GM12875 (cell line): ENCODE results near the gene LMO7.

Experiments
- H3K4me3 ChIP-seq: one replicate; pipeline ENCODE4 v1.5.1; 2011; ENCODE audit warnings: low read depth, low read length, control low read depth
- TF ChIP-seq, protein P1 (sequence below): IDR thresholded peaks from 2 replicates; pipeline ENCODE4 v1.5.1; 2011; ENCODE audit warnings: low read depth, mild to moderate bottlenecking, control low read depth, inconsistent platforms, low read length, moderate library complexity, borderline replicate concordance; ENCODE audit not compliant: insufficient read depth

The LMO7 gene

DNA sequence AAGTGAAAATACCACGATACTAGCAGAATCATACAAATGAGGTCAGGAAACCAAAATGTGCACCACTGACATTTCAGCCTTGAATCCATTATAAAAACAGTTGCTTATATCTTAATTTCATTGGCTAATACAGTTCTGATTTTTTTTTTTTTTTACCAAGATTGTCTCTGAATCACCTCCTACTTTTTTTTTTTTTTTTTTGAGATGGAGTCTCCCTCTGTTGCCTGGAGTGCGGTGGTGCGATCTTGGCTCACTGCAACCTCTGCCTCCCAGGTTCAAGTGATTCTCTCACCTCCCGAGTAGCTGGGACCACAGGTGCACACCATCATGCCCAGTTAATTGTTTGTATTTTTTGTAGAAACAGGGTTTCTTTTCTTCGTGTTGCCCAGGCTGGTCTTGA lies 270.2 kb downstream of the LMO7 start:
- no peak overlapping the region for H3K4me3 ChIP-seq
- TF ChIP-seq, protein P1, sequence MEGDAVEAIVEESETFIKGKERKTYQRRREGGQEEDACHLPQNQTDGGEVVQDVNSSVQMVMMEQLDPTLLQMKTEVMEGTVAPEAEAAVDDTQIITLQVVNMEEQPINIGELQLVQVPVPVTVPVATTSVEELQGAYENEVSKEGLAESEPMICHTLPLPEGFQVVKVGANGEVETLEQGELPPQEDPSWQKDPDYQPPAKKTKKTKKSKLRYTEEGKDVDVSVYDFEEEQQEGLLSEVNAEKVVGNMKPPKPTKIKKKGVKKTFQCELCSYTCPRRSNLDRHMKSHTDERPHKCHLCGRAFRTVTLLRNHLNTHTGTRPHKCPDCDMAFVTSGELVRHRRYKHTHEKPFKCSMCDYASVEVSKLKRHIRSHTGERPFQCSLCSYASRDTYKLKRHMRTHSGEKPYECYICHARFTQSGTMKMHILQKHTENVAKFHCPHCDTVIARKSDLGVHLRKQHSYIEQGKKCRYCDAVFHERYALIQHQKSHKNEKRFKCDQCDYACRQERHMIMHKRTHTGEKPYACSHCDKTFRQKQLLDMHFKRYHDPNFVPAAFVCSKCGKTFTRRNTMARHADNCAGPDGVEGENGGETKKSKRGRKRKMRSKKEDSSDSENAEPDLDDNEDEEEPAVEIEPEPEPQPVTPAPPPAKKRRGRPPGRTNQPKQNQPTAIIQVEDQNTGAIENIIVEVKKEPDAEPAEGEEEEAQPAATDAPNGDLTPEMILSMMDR: no peak

DNA sequence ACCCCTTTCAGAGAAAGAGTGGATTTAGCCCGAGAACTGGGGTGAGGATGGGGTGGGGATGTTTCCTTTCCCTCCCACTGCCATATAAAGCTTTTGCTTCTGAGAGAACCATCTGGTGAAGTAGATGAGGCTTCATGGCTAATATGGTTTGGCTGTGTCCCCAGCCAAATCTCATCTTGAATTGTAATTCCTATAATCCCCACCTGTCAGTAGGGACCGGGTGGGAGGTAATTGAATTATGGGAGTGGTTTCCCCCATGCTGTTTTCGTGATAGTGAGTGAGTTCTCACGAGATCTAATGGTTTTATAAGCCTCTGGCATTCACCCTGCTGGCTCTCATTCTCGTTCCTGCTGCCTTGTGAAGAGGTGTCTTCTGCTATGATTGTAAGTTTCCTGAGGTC lies 270.9 kb downstream of the LMO7 start:
- H3K4me3 ChIP-seq: no peak overlapping the region
- TF ChIP-seq, protein P1: no peak

DNA sequence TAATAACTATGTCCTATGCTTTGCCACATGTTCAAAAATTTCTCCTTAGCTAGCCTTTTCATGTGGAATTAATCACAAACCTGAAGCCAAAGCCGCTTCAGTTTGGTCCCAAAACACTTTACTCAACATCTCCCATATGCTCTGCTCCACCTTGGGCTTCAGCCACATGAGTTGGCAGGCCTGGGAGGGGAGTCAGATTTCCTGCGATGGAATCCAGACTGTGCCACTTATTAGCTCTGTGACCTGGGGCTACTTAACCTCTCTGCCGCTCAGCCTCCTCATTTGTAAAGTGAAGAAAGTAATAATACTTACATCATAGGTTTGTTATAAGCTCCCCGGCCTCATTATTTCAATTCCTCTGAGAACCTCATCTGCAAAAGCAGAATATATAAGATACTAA lies 272.0 kb downstream of the LMO7 start:
- no peak overlapping the region for H3K4me3 ChIP-seq
- TF ChIP-seq, protein P1: no peak
